H1 (cell line): ENCODE data around the gene CEP97. TPM values are rescaled to one million over a fixed set of nuclear protein-coding genes. Genes with fewer than 3 reads are reported as not detected.
A peak's percentile ranks its signal among the peaks of the same experiment; 100 is the strongest.
"Not testable (repeated sequence)": the region's sequence is repeated elsewhere in the genome, so short reads cannot be mapped to it uniquely, and the experiment has no call there.

Experiments used
- CTCF ChIA-PET: fragments of 300-600 bp; sonication (Branson Sonifier 250); formaldehyde crosslinking; loops from one replicate; lab custom pipeline; 2021; ENCODE audit not compliant: partially characterized antibody; lab: Charles Lee
- POLR2A ChIA-PET: fragments of 300-600 bp; sonication (Branson Sonifier 250); formaldehyde crosslinking; loops from one replicate; lab custom pipeline; 2021; ENCODE audit warnings: inconsistent platforms; ENCODE audit not compliant: partially characterized antibody; lab: Charles Lee
- DNase-seq, 2 experiments: peaks; one replicate each; pipeline versions ENCODE4 v3.0.0 to v3.0.0-alpha.2; 2010 to 2022; ENCODE audit warnings: low spot score in 2 of 2, low read depth in 1 of 2, mixed read lengths in 1 of 2
- FAIRE-seq: peaks from 2 replicates; lab custom pipeline; 2011; peaks lifted over from hg19 to GRCh38; lab: Jason Lieb, UNC
- H2AFZ ChIP-seq: 2 replicates; pipeline ENCODE4 v1.8.1; 2012; ENCODE audit warnings: low read length, inconsistent platforms
- H2AK5ac ChIP-seq: 2 replicates; pipeline ENCODE4 v1.6.1; 2013; ENCODE audit warnings: low read depth, low read length
- H2BK120ac ChIP-seq: replicated peaks from 2 replicates; pipeline ENCODE3; 2013; ENCODE audit warnings: low read depth, low read length, inconsistent platforms
- H2BK12ac ChIP-seq: 2 replicates; pipeline ENCODE4 v1.6.1; 2013; ENCODE audit warnings: low read depth, low read length
- H2BK15ac ChIP-seq: 2 replicates; pipeline ENCODE4 v1.6.1; 2013; ENCODE audit warnings: low read length
- H2BK20ac ChIP-seq: 2 replicates; pipeline ENCODE4 v1.6.1; 2013; ENCODE audit warnings: low read length
- H2BK5ac ChIP-seq: 2 replicates; pipeline ENCODE4 v1.6.1; 2013; ENCODE audit warnings: low read depth, low read length
- H3K14ac ChIP-seq: 2 replicates; pipeline ENCODE4 v1.6.1; 2013; ENCODE audit warnings: inconsistent platforms; ENCODE audit not compliant: insufficient read length
- H3K18ac ChIP-seq: 2 replicates; pipeline ENCODE4 v1.6.1; 2013; ENCODE audit warnings: low read length; ENCODE audit errors: extremely low read depth
- H3K23ac ChIP-seq: 2 replicates; pipeline ENCODE4 v1.6.1; 2013; ENCODE audit warnings: inconsistent platforms; ENCODE audit not compliant: insufficient read length
- H3K23me2 ChIP-seq: 2 replicates; pipeline ENCODE4 v1.6.1; 2013; ENCODE audit warnings: low read depth, low read length
- H3K27ac ChIP-seq: 2 replicates; pipeline ENCODE4 v1.6.1; 2011; ENCODE audit warnings: low read depth, low read length, inconsistent platforms
- H3K27me3 ChIP-seq, 4 experiments: replicated peaks in 1 of 4; 1 replicate in 1 of 4; 2 replicates in 3 of 4; pipeline versions ENCODE4 v1.6.1 to v1.8.1; 2011 to 2013; ENCODE audit warnings: low read length in 3 of 4, mild to moderate bottlenecking in 3 of 4, inconsistent platforms in 2 of 4, mixed read lengths in 2 of 4, moderate library complexity in 1 of 4; ENCODE audit not compliant: control insufficient read depth in 3 of 4, insufficient read depth in 3 of 4; ENCODE audit errors: extremely low read depth in 1 of 4
- H3K36me3 ChIP-seq, 4 experiments: 2 replicates each; pipeline versions ENCODE4 v1.6.1 to v1.8.1; 2011 to 2013; ENCODE audit warnings: mild to moderate bottlenecking in 4 of 4, low read length in 3 of 4, moderate library complexity in 2 of 4, control low read depth in 1 of 4, inconsistent platforms in 1 of 4; ENCODE audit not compliant: insufficient read depth in 4 of 4, control insufficient read depth in 2 of 4
- H3K4ac ChIP-seq: replicated peaks from 2 replicates; pipeline ENCODE3; 2013; ENCODE audit warnings: low read length, low read depth, mixed read lengths, inconsistent platforms; ENCODE audit not compliant: insufficient read length
- H3K4me1 ChIP-seq, 4 experiments: replicated peaks in 1 of 4; 1 replicate in 1 of 4; 2 replicates in 3 of 4; pipeline versions ENCODE4 v1.6.1 to v1.8.1; 2011 to 2013; ENCODE audit warnings: low read length in 3 of 4, inconsistent platforms in 2 of 4, mixed read lengths in 1 of 4; ENCODE audit not compliant: insufficient read depth in 4 of 4, control insufficient read depth in 3 of 4
- H3K4me2 ChIP-seq, 2 experiments: 2 replicates each; pipeline versions ENCODE4 v1.6.1 to v1.8.1; 2011 to 2013; ENCODE audit warnings: low read depth in 2 of 2, low read length in 2 of 2, control low read depth in 1 of 2, inconsistent platforms in 1 of 2, mild to moderate bottlenecking in 1 of 2; ENCODE audit not compliant: insufficient read depth in 1 of 2
- H3K4me3 ChIP-seq, 4 experiments: fragments of 200-600, 300-600 bp in 1 of 4; sonication (generic), shearing (Covaris generic), sonication (Bioruptor Twin) in 1 of 4; 2 replicates each; pipeline versions ENCODE4 v1.5.1 to v1.8.1; 2011 to 2016; ENCODE audit warnings: low read length in 4 of 4, low read depth in 3 of 4, control low read depth in 2 of 4, inconsistent platforms in 2 of 4, mild to moderate bottlenecking in 2 of 4, mixed read lengths in 1 of 4, moderate library complexity in 1 of 4; ENCODE audit not compliant: insufficient read depth in 2 of 4; ENCODE audit errors: extremely low read depth in 1 of 4
- H3K56ac ChIP-seq: replicated peaks from 2 replicates; pipeline ENCODE3; 2013; ENCODE audit warnings: low read depth, mild to moderate bottlenecking, mixed read lengths, low read length, inconsistent platforms; ENCODE audit not compliant: insufficient read length
- H3K79me1 ChIP-seq: 2 replicates; pipeline ENCODE4 v1.6.1; 2013; ENCODE audit warnings: low read depth, low read length, control low read depth
- H3K79me2 ChIP-seq, 2 experiments: 2 replicates each; pipeline versions ENCODE4 v1.6.1 to v1.8.1; 2012 to 2013; ENCODE audit warnings: low read length in 2 of 2, mild to moderate bottlenecking in 2 of 2, inconsistent platforms in 1 of 2; ENCODE audit not compliant: insufficient read depth in 2 of 2, control insufficient read depth in 1 of 2
- H3K9ac ChIP-seq, 4 experiments: replicated peaks in 1 of 4; 1 replicate in 1 of 4; 2 replicates in 3 of 4; pipeline versions ENCODE4 v1.6.1 to v1.8.1; 2011 to 2013; ENCODE audit warnings: low read depth in 3 of 4, low read length in 3 of 4, control low read depth in 2 of 4, mild to moderate bottlenecking in 2 of 4, moderate library complexity in 2 of 4, inconsistent platforms in 1 of 4; ENCODE audit errors: extremely low read depth in 1 of 4
- H3K9me3 ChIP-seq, 2 experiments: 2 replicates each; pipeline versions ENCODE4 v1.6.1 to v1.8.1; 2012 to 2013; ENCODE audit warnings: mild to moderate bottlenecking in 2 of 2, moderate library complexity in 2 of 2, control low read depth in 1 of 2, inconsistent platforms in 1 of 2, low read depth in 1 of 2, low read length in 1 of 2, mixed read lengths in 1 of 2; ENCODE audit not compliant: insufficient read depth in 2 of 2
- H4K20me1 ChIP-seq, 2 experiments: replicated peaks in 1 of 2; 2 replicates each; pipeline versions ENCODE3 to v1.8.1; 2011 to 2013; ENCODE audit warnings: inconsistent platforms in 2 of 2, low read length in 2 of 2, mild to moderate bottlenecking in 1 of 2; ENCODE audit not compliant: insufficient read depth in 2 of 2, control insufficient read depth in 1 of 2
- H4K5ac ChIP-seq: 2 replicates; pipeline ENCODE4 v1.6.1; 2013; ENCODE audit warnings: low read length, low read depth, mixed read lengths, inconsistent platforms; ENCODE audit not compliant: insufficient read length
- H4K8ac ChIP-seq: 2 replicates; pipeline ENCODE4 v1.8.0; 2013; ENCODE audit warnings: mild to moderate bottlenecking, moderate library complexity, low read length, inconsistent platforms; ENCODE audit not compliant: insufficient read depth; ENCODE audit errors: extremely low read depth
- H4K91ac ChIP-seq: replicated peaks from 2 replicates; pipeline ENCODE3; 2013; ENCODE audit warnings: low read length, mixed read lengths, inconsistent platforms; ENCODE audit not compliant: insufficient read length
- RAD21 ChIP-seq, 2 experiments: IDR thresholded peaks in 1 of 2; conservative IDR thresholded peaks in 1 of 2; 2 replicates each; pipeline ENCODE4 v1.6.1; 2011; ENCODE audit warnings: low read depth in 2 of 2, low read length in 2 of 2, improper control_type of control experiment in 1 of 2, inconsistent platforms in 1 of 2, mild to moderate bottlenecking in 1 of 2, moderate library complexity in 1 of 2
- YY1 ChIP-seq: IDR thresholded peaks from 2 replicates; pipeline ENCODE4 v1.6.1; 2011; ENCODE audit warnings: low read depth, mild to moderate bottlenecking, low read length
- WGBS, 2 experiments: shearing (Covaris generic) in 1 of 2; methylation state at CpG; one replicate each; pipeline versions ENCODE4 v1.1.6 to v1.1.7; 2013 to 2015; ENCODE audit warnings: low lambda C conversion rate in 2 of 2, mixed read lengths in 2 of 2, inconsistent platforms in 1 of 2, low coverage in 1 of 2, missing lambda C conversion rate in 1 of 2; ENCODE audit not compliant: insufficient replicate concordance in 2 of 2, insufficient coverage in 1 of 2, insufficient read length in 1 of 2; ENCODE audit errors: extremely low coverage in 1 of 2, missing lambda C conversion rate in 1 of 2; 5-methylcytosine and 5-hydroxymethylcytosine counted together
- polyA plus RNA-seq, 7 experiments: library from polyadenylated mRNA; depleted of rRNA in 3 of 7; stranded (reverse) in 5 of 7; unstranded in 2 of 7; fragments of >200 nt in 5 of 7; fragments of 200-250 nt in 2 of 7; gene quantifications; 1 replicate in 5 of 7; 2 replicates in 1 of 7; 4 replicates in 1 of 7; pipeline versions ENCODE4 v1.2.1 to v1.2.3, GENCODE V29; 2011 to 2013; ENCODE audit warnings: missing spikeins in 2 of 7, mixed read lengths in 2 of 7
- total RNA-seq: library from RNA; stranded (reverse); fragmentation: NEBNext Ultra II Directional; extraction: Animal tissue kit (Norgen Biotek cat#: 25700); gene quantifications from 2 replicates; pipeline ENCODE4 v1.2.1, GENCODE V29; 2021
- TF ChIP-seq, protein P1 (sequence below), 3 experiments: IDR thresholded peaks; 1 replicate in 2 of 3; 2 replicates in 1 of 3; pipeline versions ENCODE4 v1.5.1 to v1.6.1; 2011; ENCODE audit warnings: low read length in 3 of 3, mild to moderate bottlenecking in 3 of 3, inconsistent platforms in 2 of 3, low read depth in 1 of 3, moderate library complexity in 1 of 3; ENCODE audit not compliant: insufficient read depth in 1 of 3; ENCODE audit errors: control extremely low read depth in 1 of 3

Gene CEP97
- total and polyA plus RNA-seq, 2 of the 8 experiments (the other 6 are each of a cell fraction or from before 2014, with no cell fraction given): 1.6 to 13.2 TPM

DNA sequence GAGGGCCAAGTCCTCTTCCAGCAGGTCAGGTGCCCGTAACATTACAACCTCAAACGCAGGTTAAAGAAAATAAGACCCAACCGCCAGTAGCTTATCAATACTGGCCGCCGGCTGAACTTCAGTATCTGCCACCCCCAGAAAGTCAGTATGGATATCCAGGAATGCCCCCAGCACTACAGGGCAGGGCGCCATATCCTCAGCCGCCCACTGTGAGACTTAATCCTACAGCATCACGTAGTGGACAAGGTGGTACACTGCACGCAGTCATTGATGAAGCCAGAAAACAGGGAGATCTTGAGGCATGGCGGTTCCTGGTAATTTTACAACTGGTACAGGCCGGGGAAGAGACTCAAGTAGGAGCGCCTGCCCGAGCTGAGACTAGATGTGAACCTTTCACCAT is 30.9 kb upstream of the CEP97 start:
- H3K23me2 ChIP-seq, H3K4me3 ChIP-seq, H3K14ac ChIP-seq, H3K79me1 ChIP-seq, H4K5ac ChIP-seq, H3K36me3 ChIP-seq, H2BK120ac ChIP-seq, H4K8ac ChIP-seq, H4K91ac ChIP-seq: not testable (repeated sequence)
- TF ChIP-seq YY1: peak; percentile 65; the same call in 1 of the 2 replicates
- TF ChIP-seq, protein P1, sequence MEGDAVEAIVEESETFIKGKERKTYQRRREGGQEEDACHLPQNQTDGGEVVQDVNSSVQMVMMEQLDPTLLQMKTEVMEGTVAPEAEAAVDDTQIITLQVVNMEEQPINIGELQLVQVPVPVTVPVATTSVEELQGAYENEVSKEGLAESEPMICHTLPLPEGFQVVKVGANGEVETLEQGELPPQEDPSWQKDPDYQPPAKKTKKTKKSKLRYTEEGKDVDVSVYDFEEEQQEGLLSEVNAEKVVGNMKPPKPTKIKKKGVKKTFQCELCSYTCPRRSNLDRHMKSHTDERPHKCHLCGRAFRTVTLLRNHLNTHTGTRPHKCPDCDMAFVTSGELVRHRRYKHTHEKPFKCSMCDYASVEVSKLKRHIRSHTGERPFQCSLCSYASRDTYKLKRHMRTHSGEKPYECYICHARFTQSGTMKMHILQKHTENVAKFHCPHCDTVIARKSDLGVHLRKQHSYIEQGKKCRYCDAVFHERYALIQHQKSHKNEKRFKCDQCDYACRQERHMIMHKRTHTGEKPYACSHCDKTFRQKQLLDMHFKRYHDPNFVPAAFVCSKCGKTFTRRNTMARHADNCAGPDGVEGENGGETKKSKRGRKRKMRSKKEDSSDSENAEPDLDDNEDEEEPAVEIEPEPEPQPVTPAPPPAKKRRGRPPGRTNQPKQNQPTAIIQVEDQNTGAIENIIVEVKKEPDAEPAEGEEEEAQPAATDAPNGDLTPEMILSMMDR (IDR thresholded peaks at IDR 0.05; ENCODE audit: control extremely low read depth in 1 of 3, insufficient read depth in 1 of 3, low read depth in 1 of 3, low read length in 3 of 3): peak; percentile 70 to 74 (median 74)
- peak; percentile 63 to 72 for TF ChIP-seq RAD21 (IDR thresholded peaks at IDR 0.05 in 1 of 2, conservative IDR thresholded peaks at IDR 0.05 in 1 of 2; ENCODE audit: low read depth in 2 of 2, low read length in 2 of 2)
- TF ChIP-seq, all 59 proteins: peak for 3; not testable (repeated sequence) for 56
- 74% methylated on average over 13 of the region's 13 CpGs; no CpG with 5 or more reads in 1 of the 2 experiments for WGBS, 2 experiments
- peak; percentile 66 for FAIRE-seq
- DNase-seq: peak in 1 of 2 experiments; percentile 73
- not testable (repeated sequence) for H3K4ac ChIP-seq, H3K56ac ChIP-seq, H2AFZ ChIP-seq, H3K18ac ChIP-seq, H2BK12ac ChIP-seq, H3K9me3 ChIP-seq, H2AK5ac ChIP-seq, H4K20me1 ChIP-seq, H2BK20ac ChIP-seq, H3K9ac ChIP-seq, H3K79me2 ChIP-seq, H3K4me1 ChIP-seq, H3K27me3 ChIP-seq, H2BK5ac ChIP-seq, H3K4me2 ChIP-seq, H2BK15ac ChIP-seq, H3K27ac ChIP-seq, H3K23ac ChIP-seq
- CTCF ChIA-PET: interaction anchor here (0.7 to 1.2 kb wide), 9 partner anchors 9 to 175 kb away, joined by 3 to 13 read pairs (median 3); partner anchors contain the start of genes CEP97 and ZBTB11
- POLR2A ChIA-PET: interaction anchor here (1.3 to 1.6 kb wide), 2 partner anchors 13 to 16 kb away, joined by 4 to 8 read pairs; partner anchors contain the start of gene ZBTB11
